PC-9 (cell line): ENCODE data around the gene MSH3. TPM values are rescaled to one million over a fixed set of nuclear protein-coding genes. Genes with fewer than 3 reads are reported as not detected.
A peak's percentile ranks its signal among the peaks of the same experiment; 100 is the strongest.

Experiments used
- BruUV-seq: library from RNA; stranded (reverse); fragments of 400-500 nt; replicated peaks from 2 replicates; lab custom pipeline; 2021; lab: Mats Ljungman, UMichigan
- CTCF ChIA-PET: fragments of 300-600 bp; sonication (Branson Sonifier 250); formaldehyde crosslinking; loops from one replicate; lab custom pipeline; 2022; ENCODE audit warnings: antibody characterized with exemption; lab: Charles Lee
- POLR2A ChIA-PET: fragments of 300-600 bp; sonication (Branson Sonifier 250); formaldehyde crosslinking; loops from one replicate; lab custom pipeline; 2022; ENCODE audit warnings: antibody characterized with exemption; ENCODE audit not compliant: unreplicated experiment; lab: Charles Lee
- DNase-seq, 2 experiments: peaks; one replicate each; pipeline versions ENCODE4 v3.0.0 to v3.0.0-alpha.2; 2015 to 2022; ENCODE audit warnings: mixed read lengths in 1 of 2
- H2AFZ ChIP-seq: fragments of 200-600 bp; sonication (generic); 2 replicates; pipeline ENCODE4 v1.8.1; 2017; ENCODE audit warnings: antibody characterized with exemption
- H3F3A ChIP-seq: fragments of 200-600 bp; sonication (generic); 2 replicates; pipeline ENCODE4 v1.8.1; 2017; ENCODE audit warnings: antibody characterized with exemption, mild to moderate bottlenecking, low read depth; ENCODE audit not compliant: insufficient read depth
- H3K27ac ChIP-seq: fragments of 200-600 bp; sonication (generic); 2 replicates; pipeline ENCODE4 v1.6.1; 2016; ENCODE audit warnings: mixed run types
- H3K27me3 ChIP-seq: fragments of 200-600 bp; sonication (generic); 2 replicates; pipeline ENCODE4 v1.6.1; 2016; ENCODE audit warnings: low read depth, mixed run types; ENCODE audit not compliant: insufficient read depth
- H3K36me3 ChIP-seq: fragments of 200-600 bp; sonication (generic); 2 replicates; pipeline ENCODE4 v1.6.1; 2016; ENCODE audit warnings: low read depth, mixed run types
- H3K4me1 ChIP-seq: fragments of 200-600 bp; sonication (generic); replicated peaks from 2 replicates; pipeline ENCODE4 v1.6.1; 2016; ENCODE audit warnings: mixed run types; ENCODE audit not compliant: insufficient read depth
- H3K4me2 ChIP-seq: fragments of 200-600 bp; sonication (generic); 2 replicates; pipeline ENCODE4 v1.6.1; 2017; ENCODE audit warnings: mixed run types
- H3K4me3 ChIP-seq: fragments of 200-600 bp; sonication (generic); 2 replicates; pipeline ENCODE4 v1.6.1; 2016; ENCODE audit warnings: mixed run types
- H3K79me2 ChIP-seq: fragments of 200-600 bp; sonication (generic); 2 replicates; pipeline ENCODE4 v1.6.1; 2017; ENCODE audit warnings: low read depth, mixed run types
- H3K9me2 ChIP-seq: fragments of 200-600 bp; sonication (generic); 2 replicates; pipeline ENCODE4 v1.8.1; 2017; ENCODE audit warnings: mild to moderate bottlenecking; ENCODE audit not compliant: insufficient read depth
- H3K9me3 ChIP-seq: fragments of 200-600 bp; sonication (generic); 2 replicates; pipeline ENCODE4 v1.8.1; 2016; ENCODE audit warnings: low read depth; ENCODE audit not compliant: insufficient read depth
- H4K20me1 ChIP-seq: fragments of 200-600 bp; sonication (generic); 2 replicates; pipeline ENCODE4 v1.8.1; 2017; ENCODE audit not compliant: insufficient read depth
- CTCF ChIP-seq: fragments of 200-600 bp; sonication (generic); conservative IDR thresholded peaks from 2 replicates; pipeline ENCODE4 v1.6.1; 2017; ENCODE audit warnings: mixed run types, antibody characterized with exemption, mild to moderate bottlenecking, moderate library complexity
- EZH2 ChIP-seq: fragments of 200-600 bp; sonication (generic); IDR thresholded peaks from 2 replicates; pipeline ENCODE4 v1.8.0; 2017; ENCODE audit warnings: antibody characterized with exemption, low read depth
- intact Hi-C: fragments of 100-400 bp; cut with micrococcal nuclease; formaldehyde crosslinking; loops from one replicate; pipeline ENCODE4 v1.10.0; 2022; ENCODE audit not compliant: unreplicated experiment
- total RNA-seq: library from RNA; stranded (reverse); gene quantifications from 2 replicates; pipeline ENCODE4 v1.2.3, GENCODE V29; 2021

MSH3 gene
- total RNA-seq, 1 experiment from 2014 or later: 16.9 TPM

GRCh38 chr5:80646926-80647325, 7.5 kb upstream of the MSH3 start:
- Histone ChIP-seq H3K36me3 (peaks cover 15% of the 10 kb centered on the region; the same call in 1 of the 2 replicates), H4K20me1 (no peaks in the 10 kb centered on the region), H3K4me3 (no peak overlapping the region), H3K4me2 (no peak overlapping the region), H3K27me3 (no peaks in the 10 kb centered on the region), H3K27ac (no peak overlapping the region), H3K9me3 (no peaks in the 10 kb centered on the region), H3K79me2 (no peaks in the 10 kb centered on the region), H2AFZ (no peak overlapping the region), H3K4me1 (no peaks in the 10 kb centered on the region), H3F3A (0 out of 2 replicates have a peak, but pooled peaks cover 4% of the 10 kb centered on the region), H3K9me2 (no peaks in the 10 kb centered on the region)
- ChIA-PET CTCF (no interaction called here), POLR2A (interaction anchor here (0.6 kb wide), 1 partner anchor 979 kb away, joined by 5 read pairs; no protein-coding TSS in a partner anchor)
- BruUV-seq: no TSS peak
- no peak for TF ChIP-seq EZH2
- no peak for TF ChIP-seq CTCF
- intact Hi-C loops: no loop called here
- no peak for DNase-seq

GRCh38 chr5:80653502-80653901, 950 bp upstream of the MSH3 start:
- peaks cover 10% of the 10 kb centered on the region for H4K20me1 ChIP-seq
- no peak for TF ChIP-seq CTCF
- no peak for TF ChIP-seq EZH2
- H3K79me2 ChIP-seq: peaks cover 30% of the 10 kb centered on the region
- peaks cover 11% of the 10 kb centered on the region for H3K36me3 ChIP-seq
- peak overlapping the region; percentile 94 for H3K4me3 ChIP-seq
- H2AFZ ChIP-seq: no peak overlapping the region
- ChIA-PET POLR2A (interaction anchor here (0.6 kb wide), 1 partner anchor 1112 kb away, joined by 4 read pairs; no protein-coding TSS in a partner anchor), CTCF (no interaction called here)
- BruUV-seq: no TSS peak
- no peak for DNase-seq
- peaks cover 17% of the 10 kb centered on the region for H3K4me1 ChIP-seq
- no peaks in the 10 kb centered on the region for H3F3A ChIP-seq
- H3K9me2 ChIP-seq: no peaks in the 10 kb centered on the region
- intact Hi-C loops: no loop called here
- H3K27ac ChIP-seq: no peak overlapping the region
- H3K9me3 ChIP-seq: no peaks in the 10 kb centered on the region
- peak overlapping the region; percentile 88 for H3K4me2 ChIP-seq
- no peaks in the 10 kb centered on the region for H3K27me3 ChIP-seq

- ChIA-PET CTCF (interaction anchor here (0.7 kb wide), 1 partner anchor 866 kb away, joined by 14 read pairs; no protein-coding TSS in a partner anchor), POLR2A (interaction anchor here (0.6 to 0.9 kb wide), 2 partner anchors 173 to 1113 kb away, joined by 4 read pairs; no protein-coding TSS in a partner anchor)
- no peak for DNase-seq
- intact Hi-C loops: no loop called here
- no peak overlapping the region for H3K27ac ChIP-seq
- H3K4me2 ChIP-seq: peak overlapping the region; percentile 88
- H3K79me2 ChIP-seq: peaks cover 30% of the 10 kb centered on the region
- TSS peak; percentile 85 for BruUV-seq
- H2AFZ ChIP-seq: peak overlapping the region; percentile 80
- H3F3A ChIP-seq: no peaks in the 10 kb centered on the region
- peak overlapping the region; percentile 94 for H3K4me3 ChIP-seq
- peaks cover 11% of the 10 kb centered on the region for H3K36me3 ChIP-seq
- H3K4me1 ChIP-seq: peaks cover 17% of the 10 kb centered on the region
- no peaks in the 10 kb centered on the region for H3K27me3 ChIP-seq
- H3K9me2 ChIP-seq: no peaks in the 10 kb centered on the region
- peaks cover 10% of the 10 kb centered on the region for H4K20me1 ChIP-seq
- no peaks in the 10 kb centered on the region for H3K9me3 ChIP-seq
- TF ChIP-seq EZH2: no peak
- TF ChIP-seq CTCF: no peak
These were observed 430 bp upstream of the MSH3 start for GRCh38 chr5:80654054-80654390.
